Lower lobe of right lung (tissue), 2 donors: ENCODE results near the gene CACNA1H. TPM values are rescaled to one million over a fixed set of nuclear protein-coding genes. Genes with fewer than 3 reads are reported as not detected.
"Not testable (repeated sequence)": the region's sequence is repeated elsewhere in the genome, so short reads cannot be mapped to it uniquely, and the experiment has no call there.

Experiments
- ATAC-seq, 2 donors: fragments of 200-7000 bp; cut with Tn5 transposase; one replicate each; pipeline ENCODE4 v1.9.1; 2020 to 2022; ENCODE audit warnings: mild to moderate bottlenecking in 2 of 2, moderate library complexity in 2 of 2
- DNase-seq: peaks from one replicate; pipeline ENCODE4 v3.0.0-alpha.2; 2020
- H3K27ac ChIP-seq: fragments of 200-600 bp; one replicate; pipeline ENCODE4 v1.8.0; 2022
- H3K27me3 ChIP-seq: fragments of 200-600 bp; one replicate; pipeline ENCODE4 v1.8.0; 2022; ENCODE audit warnings: low read depth
- H3K36me3 ChIP-seq: fragments of 200-600 bp; one replicate; pipeline ENCODE4 v1.8.0; 2022; ENCODE audit warnings: mild to moderate bottlenecking
- H3K4me1 ChIP-seq: fragments of 200-600 bp; one replicate; pipeline ENCODE4 v1.8.0; 2022
- H3K4me3 ChIP-seq: fragments of 200-600 bp; one replicate; pipeline ENCODE4 v1.8.0; 2022; ENCODE audit warnings: mild to moderate bottlenecking
- H3K9me3 ChIP-seq: fragments of 200-600 bp; one replicate; pipeline ENCODE4 v1.8.0; 2022
- intact Hi-C: fragments of 100-400 bp; cut with DNase I; formaldehyde crosslinking; loops from one replicate; pipeline ENCODE4 v1.11.0; 2022
- total RNA-seq: library from RNA; stranded (reverse); fragmentation: NEBNext Ultra II Directional; extraction: Animal tissue kit (Norgen Biotek cat#: 25700); gene quantifications from one replicate; pipeline ENCODE4 v1.2.1, GENCODE V29; 2021
- TF ChIP-seq, protein P1 (sequence below): fragments of 200-600 bp; IDR thresholded peaks from one replicate; pipeline ENCODE4 v1.8.0; 2022; ENCODE audit warnings: antibody characterized with exemption, mild to moderate bottlenecking
- donor health status: DM: no; HTN: yes; CAD: no; lungs with severe emphysema.

The CACNA1H gene
- total RNA-seq, 1 donor from 2014 or later: 8.4 TPM

GRCh38 chr16:1230471-1231212 lies 77.7 kb downstream of the CACNA1H start:
- H3K27me3 ChIP-seq, H3K9me3 ChIP-seq, H3K4me3 ChIP-seq, H3K4me1 ChIP-seq, intact Hi-C loops, DNase-seq, H3K27ac ChIP-seq, ATAC-seq, H3K36me3 ChIP-seq: not testable (repeated sequence)

- H3K4me3 ChIP-seq, ATAC-seq, H3K27ac ChIP-seq, H3K36me3 ChIP-seq, H3K27me3 ChIP-seq, DNase-seq, H3K4me1 ChIP-seq, H3K9me3 ChIP-seq, intact Hi-C loops: not testable (repeated sequence)
Measured at GRCh38 chr16:1231301-1231700, 78.4 kb downstream of the CACNA1H start.

- H3K4me1 ChIP-seq, H3K9me3 ChIP-seq, intact Hi-C loops, DNase-seq, H3K27ac ChIP-seq, H3K4me3 ChIP-seq, H3K27me3 ChIP-seq, H3K36me3 ChIP-seq: not testable (repeated sequence)
- peak in 1 of 2 donors; percentile 16 for ATAC-seq
Measured at GRCh38 chr16:1232049-1232748, 79.3 kb downstream of the CACNA1H start.

- H3K4me3 ChIP-seq, H3K27ac ChIP-seq, intact Hi-C loops, H3K27me3 ChIP-seq, DNase-seq, H3K36me3 ChIP-seq, H3K4me1 ChIP-seq, H3K9me3 ChIP-seq: not testable (repeated sequence)
- ATAC-seq: peak; percentile 70 to 79
Measured at GRCh38 chr16:1236659-1237058, 83.8 kb downstream of the CACNA1H start.

DNA sequence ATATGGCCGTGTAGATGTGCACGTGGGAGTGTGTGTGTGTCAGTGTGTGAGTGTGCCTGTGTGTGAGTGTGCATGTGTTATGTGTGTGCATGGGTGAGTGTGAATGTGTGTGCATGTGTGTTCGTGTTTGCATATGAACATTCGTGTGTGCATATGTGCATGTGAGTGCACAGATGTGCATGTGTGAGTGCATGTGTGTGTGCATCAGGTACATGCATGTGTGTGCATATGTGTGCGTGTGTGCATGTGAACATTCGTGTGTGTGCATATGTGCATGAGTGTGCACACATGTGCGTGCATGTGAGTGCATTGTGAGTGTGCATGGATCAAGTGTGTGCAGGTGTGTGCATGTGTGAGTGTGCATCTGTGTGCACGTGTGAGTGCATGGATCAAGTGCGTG lies 85.1 kb downstream of the CACNA1H start:
- H3K4me1 ChIP-seq: no peaks in the 10 kb centered on the region
- no peak overlapping the region for H3K27ac ChIP-seq
- DNase-seq (no peak), ATAC-seq (no peak)
- no peaks in the 10 kb centered on the region for H3K36me3 ChIP-seq
- H3K27me3 ChIP-seq: no peaks in the 10 kb centered on the region
- no peaks in the 10 kb centered on the region for H3K9me3 ChIP-seq
- TF ChIP-seq, protein P1, sequence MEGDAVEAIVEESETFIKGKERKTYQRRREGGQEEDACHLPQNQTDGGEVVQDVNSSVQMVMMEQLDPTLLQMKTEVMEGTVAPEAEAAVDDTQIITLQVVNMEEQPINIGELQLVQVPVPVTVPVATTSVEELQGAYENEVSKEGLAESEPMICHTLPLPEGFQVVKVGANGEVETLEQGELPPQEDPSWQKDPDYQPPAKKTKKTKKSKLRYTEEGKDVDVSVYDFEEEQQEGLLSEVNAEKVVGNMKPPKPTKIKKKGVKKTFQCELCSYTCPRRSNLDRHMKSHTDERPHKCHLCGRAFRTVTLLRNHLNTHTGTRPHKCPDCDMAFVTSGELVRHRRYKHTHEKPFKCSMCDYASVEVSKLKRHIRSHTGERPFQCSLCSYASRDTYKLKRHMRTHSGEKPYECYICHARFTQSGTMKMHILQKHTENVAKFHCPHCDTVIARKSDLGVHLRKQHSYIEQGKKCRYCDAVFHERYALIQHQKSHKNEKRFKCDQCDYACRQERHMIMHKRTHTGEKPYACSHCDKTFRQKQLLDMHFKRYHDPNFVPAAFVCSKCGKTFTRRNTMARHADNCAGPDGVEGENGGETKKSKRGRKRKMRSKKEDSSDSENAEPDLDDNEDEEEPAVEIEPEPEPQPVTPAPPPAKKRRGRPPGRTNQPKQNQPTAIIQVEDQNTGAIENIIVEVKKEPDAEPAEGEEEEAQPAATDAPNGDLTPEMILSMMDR: no peak
- intact Hi-C loops: no loop called here
- H3K4me3 ChIP-seq: no peak overlapping the region

GRCh38 chr16:1238909-1239308 lies 86.0 kb downstream of the CACNA1H start:
- H3K4me3 ChIP-seq, H3K9me3 ChIP-seq, ATAC-seq, intact Hi-C loops, DNase-seq, H3K4me1 ChIP-seq, H3K36me3 ChIP-seq, H3K27ac ChIP-seq, H3K27me3 ChIP-seq: not testable (repeated sequence)

- H3K36me3 ChIP-seq, H3K9me3 ChIP-seq, intact Hi-C loops, DNase-seq, H3K4me3 ChIP-seq, H3K4me1 ChIP-seq, H3K27me3 ChIP-seq, H3K27ac ChIP-seq: not testable (repeated sequence)
- ATAC-seq: peak in 1 of 2 donors; percentile 18
Measured at GRCh38 chr16:1239575-1239974, 86.7 kb downstream of the CACNA1H start.

- H3K9me3 ChIP-seq, H3K4me3 ChIP-seq, H3K4me1 ChIP-seq, H3K27ac ChIP-seq, H3K27me3 ChIP-seq, intact Hi-C loops, H3K36me3 ChIP-seq: not testable (repeated sequence)
- DNase-seq (peak; percentile 45), ATAC-seq (peak in 1 of 2 donors; percentile 28)
Measured at GRCh38 chr16:1240436-1240835, 87.5 kb downstream of the CACNA1H start, which contains the start of gene TPSAB1. Gene TPSAB1, plus strand, starts transcription at chr16:1240705. Its CDS starts 234 bp downstream, at chr16:1240939.

- intact Hi-C loops: not testable (repeated sequence)
Measured at GRCh38 chr16:1241081-1241480, 88.2 kb downstream of the CACNA1H start.

GRCh38 chr16:1243363-1243762 lies 90.5 kb downstream of the CACNA1H start:
- H3K9me3 ChIP-seq, intact Hi-C loops, H3K27ac ChIP-seq, ATAC-seq, H3K36me3 ChIP-seq, H3K4me1 ChIP-seq, H3K4me3 ChIP-seq, DNase-seq: not testable (repeated sequence)
- H3K27me3 ChIP-seq: peaks cover 14% of the 10 kb centered on the region

More at GRCh38 chr16:1241081-1241480, 88.2 kb downstream of the CACNA1H start:
- not testable (repeated sequence) for ATAC-seq, H3K27ac ChIP-seq, H3K4me3 ChIP-seq, H3K9me3 ChIP-seq, H3K4me1 ChIP-seq, H3K27me3 ChIP-seq, DNase-seq, H3K36me3 ChIP-seq

DNA sequence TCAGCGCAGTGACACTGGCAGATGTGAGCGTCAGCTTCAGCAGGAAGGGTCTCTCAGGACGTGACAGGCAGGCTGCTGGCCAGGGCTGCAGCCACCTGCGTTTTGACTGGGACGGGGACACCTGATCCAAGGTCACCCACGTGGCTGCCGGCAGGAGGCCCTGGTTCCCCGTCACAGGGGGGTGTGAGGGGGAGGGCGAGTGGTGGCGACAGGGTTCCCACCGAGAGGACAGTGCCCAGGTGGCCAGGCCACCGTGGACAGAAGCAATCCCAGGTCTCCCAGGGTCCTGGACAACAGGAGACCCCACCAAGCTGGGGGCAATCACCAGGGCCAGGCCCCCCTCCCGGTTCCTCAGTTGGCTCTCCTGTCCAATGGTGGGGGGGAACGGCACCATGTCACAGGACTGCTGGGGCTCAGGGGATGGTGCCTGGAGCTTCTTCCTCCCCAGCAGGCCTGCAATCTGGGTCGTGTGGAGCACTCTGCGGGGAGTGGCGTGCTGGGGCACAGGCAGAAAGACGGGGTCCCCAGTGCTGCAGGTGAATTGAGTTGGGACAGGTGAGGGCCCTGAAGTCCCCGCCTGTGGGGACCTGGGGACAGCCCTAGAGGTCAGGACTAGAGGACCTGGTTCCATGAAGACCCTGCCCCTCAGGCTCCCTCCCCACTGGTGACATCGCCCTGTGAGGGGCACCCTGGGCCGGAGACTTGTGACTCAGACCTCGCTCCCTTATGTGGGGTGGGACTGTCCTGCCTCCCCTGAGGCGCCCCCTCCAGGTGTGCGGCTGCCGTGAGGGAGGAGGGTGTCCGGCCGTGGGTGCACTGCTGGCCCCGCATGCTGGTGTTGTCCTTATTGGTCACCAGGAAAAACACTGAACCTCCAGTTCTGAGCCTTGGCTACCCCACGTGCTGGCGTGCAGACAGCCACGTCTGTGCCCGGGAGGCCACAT lies 91.3 kb downstream of the CACNA1H start:
- H3K4me1 ChIP-seq, intact Hi-C loops, H3K27ac ChIP-seq, H3K4me3 ChIP-seq, DNase-seq, H3K9me3 ChIP-seq, H3K36me3 ChIP-seq: not testable (repeated sequence)
- H3K27me3 ChIP-seq: peaks cover 14% of the 10 kb centered on the region
- peak in 1 of 2 donors; percentile 1 for ATAC-seq
